ENCODE measurements around the gene EGFR. TPM values are rescaled to one million over a fixed set of nuclear protein-coding genes. Genes with fewer than 3 reads are reported as not detected.

The EGFR gene
- total and polyA plus RNA-seq, 2 experiments from 2014 or later, result 0.51 to 0.57 TPM

DNA sequence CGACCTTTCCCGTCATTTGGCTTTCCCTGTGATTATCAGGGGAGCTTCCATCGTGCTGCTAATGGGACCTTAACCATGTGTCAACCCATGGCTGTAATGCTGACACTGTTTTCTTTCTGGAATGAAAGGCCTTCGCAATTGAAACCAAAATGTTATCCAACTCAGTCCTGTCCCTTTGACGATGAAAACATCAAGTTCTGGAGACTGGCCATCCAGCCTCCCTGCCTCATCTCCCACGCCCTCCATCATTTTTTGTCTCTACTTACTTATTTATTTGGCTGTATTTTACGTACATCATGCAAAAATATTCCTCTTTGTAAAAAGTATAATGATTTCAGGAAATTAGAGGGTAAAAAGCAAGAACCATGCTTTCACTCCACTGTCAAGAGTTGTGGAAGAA lies 69.8 kb downstream of the EGFR start:
- DNase-seq (ENCODE audit: low read depth in 1 of 2, low spot score in 1 of 2), result no peak
- no peak overlapping the region for H3K4me3 ChIP-seq
- H3K27ac ChIP-seq, result no peak overlapping the region
- H3K36me3 ChIP-seq, result no peaks in the 10 kb centered on the region
- no peaks in the 10 kb centered on the region for H3K4me1 ChIP-seq (ENCODE audit: low read depth)
- no peaks in the 10 kb centered on the region for H3K9me3 ChIP-seq (ENCODE audit: low read depth)
- TF ChIP-seq CTCF (IDR thresholded peaks at IDR 0.05; ENCODE audit: low read depth, low read length), result no peak
- H3K27me3 ChIP-seq, result no peaks in the 10 kb centered on the region

DNA sequence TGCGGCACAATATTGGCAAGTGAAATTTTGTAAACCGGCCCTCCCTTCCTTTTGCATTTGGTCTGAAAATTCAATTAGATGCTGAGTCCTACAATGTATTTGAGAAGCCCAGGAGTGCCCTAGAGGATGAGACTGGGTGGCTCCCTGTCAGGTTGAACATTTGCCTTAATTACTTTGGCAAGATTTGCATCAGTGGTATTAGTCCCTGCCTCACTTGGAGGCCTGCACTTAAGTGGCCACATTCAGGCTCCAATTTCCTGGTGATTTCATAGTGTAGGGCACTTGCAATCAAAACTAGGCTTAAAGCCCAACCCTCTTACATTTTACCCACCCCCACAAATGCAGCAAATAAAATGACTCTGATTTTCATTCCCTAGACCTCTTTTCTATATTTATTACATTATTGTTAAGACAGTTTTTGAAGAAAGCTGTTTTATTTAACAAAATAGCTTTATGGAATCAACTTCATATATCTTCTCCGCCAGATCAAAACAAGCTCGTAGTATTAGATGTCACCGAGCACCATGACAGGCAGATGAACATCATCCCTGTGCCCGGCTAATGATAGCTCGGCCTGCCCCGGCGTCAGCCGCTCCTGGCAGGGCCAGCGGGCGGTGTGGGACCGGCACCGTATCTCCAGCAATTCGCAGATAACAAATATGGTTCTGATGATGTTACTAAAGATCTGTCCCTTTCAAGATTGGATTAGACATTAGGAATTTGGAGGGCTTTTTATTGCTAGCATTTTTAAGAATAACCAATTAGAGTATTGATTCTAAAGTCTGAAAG lies 73.6 kb downstream of the EGFR start:
- no peaks in the 10 kb centered on the region for H3K9me3 ChIP-seq (ENCODE audit: low read depth)
- no peaks in the 10 kb centered on the region for H3K36me3 ChIP-seq
- no peaks in the 10 kb centered on the region for H3K27me3 ChIP-seq
- H3K27ac ChIP-seq, result no peak overlapping the region
- H3K4me1 ChIP-seq (ENCODE audit: low read depth), result no peaks in the 10 kb centered on the region
- no peak for TF ChIP-seq CTCF (IDR thresholded peaks at IDR 0.05; ENCODE audit: low read depth, low read length)
- H3K4me3 ChIP-seq, result no peak overlapping the region
- DNase-seq (ENCODE audit: low read depth in 1 of 2, low spot score in 1 of 2), result no peak

GRCh38 chr7:55092975-55093373 lies 74.2 kb downstream of the EGFR start:
- Histone ChIP-seq H3K4me3 (no peak overlapping the region), H3K27ac (no peak overlapping the region), H3K9me3 (ENCODE audit: low read depth) (no peaks in the 10 kb centered on the region), H3K4me1 (ENCODE audit: low read depth) (no peaks in the 10 kb centered on the region), H3K36me3 (no peaks in the 10 kb centered on the region), H3K27me3 (no peaks in the 10 kb centered on the region)
- DNase-seq (ENCODE audit: low read depth in 1 of 2, low spot score in 1 of 2), result no peak
- TF ChIP-seq CTCF (IDR thresholded peaks at IDR 0.05; ENCODE audit: low read depth, low read length), result no peak

GRCh38 chr7:55093674-55094073 lies 74.9 kb downstream of the EGFR start:
- H3K4me1 ChIP-seq (ENCODE audit: low read depth), result no peaks in the 10 kb centered on the region
- no peak for DNase-seq (ENCODE audit: low read depth in 1 of 2, low spot score in 1 of 2)
- no peak overlapping the region for H3K27ac ChIP-seq
- H3K27me3 ChIP-seq, result no peaks in the 10 kb centered on the region
- H3K9me3 ChIP-seq (ENCODE audit: low read depth), result no peaks in the 10 kb centered on the region
- no peak for TF ChIP-seq CTCF (IDR thresholded peaks at IDR 0.05; ENCODE audit: low read depth, low read length)
- no peak overlapping the region for H3K4me3 ChIP-seq
- no peaks in the 10 kb centered on the region for H3K36me3 ChIP-seq

DNA sequence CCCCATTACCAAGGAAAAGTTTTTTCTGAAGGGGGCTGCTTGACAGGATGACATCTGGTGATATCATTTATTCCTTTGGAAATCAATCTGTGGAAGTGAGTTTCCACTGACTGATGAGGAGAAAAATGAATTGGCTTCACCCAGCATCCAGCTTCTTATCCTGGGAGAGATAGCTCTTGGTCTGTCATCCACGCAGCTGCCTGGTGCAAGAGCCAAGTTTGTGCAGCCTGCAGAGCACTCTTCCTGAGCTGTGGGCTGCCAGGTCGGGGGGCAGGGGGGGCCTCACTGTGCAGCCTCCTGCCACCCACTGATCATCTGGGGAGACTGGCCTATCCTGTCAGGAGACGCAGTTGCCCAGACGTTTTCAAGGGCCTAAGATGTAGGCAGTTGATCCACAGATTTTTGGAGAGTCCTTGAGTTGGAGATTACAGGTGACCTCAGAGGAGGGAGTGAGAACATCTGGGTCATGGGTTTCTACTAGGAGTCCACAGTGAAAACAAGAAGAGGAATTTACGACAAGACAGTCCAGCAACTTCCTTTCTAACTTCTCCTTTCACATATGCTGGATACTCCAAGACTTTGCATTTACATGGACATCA lies 75.4 kb downstream of the EGFR start:
- Histone ChIP-seq H3K4me1 (ENCODE audit: low read depth) (no peaks in the 10 kb centered on the region), H3K27ac (no peak overlapping the region), H3K4me3 (no peak overlapping the region), H3K27me3 (no peaks in the 10 kb centered on the region), H3K36me3 (no peaks in the 10 kb centered on the region), H3K9me3 (ENCODE audit: low read depth) (no peaks in the 10 kb centered on the region)
- DNase-seq (ENCODE audit: low read depth in 1 of 2, low spot score in 1 of 2), result no peak
- no peak for TF ChIP-seq CTCF (IDR thresholded peaks at IDR 0.05; ENCODE audit: low read depth, low read length)

Measured in cardiac muscle cell (in vitro differentiated cells and primary cell).